HepG2 (cell line): Measurements from ENCODE around the gene MYO5A. TPM values are rescaled to one million over a fixed set of nuclear protein-coding genes. Genes with fewer than 3 reads are reported as not detected.

ENCODE experiments used
- AKNA ChIP-seq: sonication (generic); formaldehyde crosslinking; IDR thresholded peaks from 2 replicates; pipeline ENCODE4 v1.4.0; 2020; ENCODE audit warnings: missing genetic modification reagents, borderline replicate concordance
- ARNTL ChIP-seq: sonication (generic); formaldehyde crosslinking; IDR thresholded peaks from 2 replicates; pipeline ENCODE4 v1.4.0; 2020; ENCODE audit warnings: mild to moderate bottlenecking, missing genetic modification reagents
- ATF4 ChIP-seq, 2 experiments: fragments of 450-650 bp in 1 of 2; sonication (generic) in 1 of 2; formaldehyde crosslinking; IDR thresholded peaks; 2 replicates each; pipeline versions ENCODE4 v1.5.0 to v1.8.0; 2020 to 2022; ENCODE audit warnings: mild to moderate bottlenecking in 1 of 2, missing genetic modification reagents in 1 of 2
- EHMT2 ChIP-seq: fragments of 200-600 bp; sonication (generic); IDR thresholded peaks from 2 replicates; pipeline ENCODE4 v1.7.0; 2017; ENCODE audit warnings: antibody characterized with exemption, low read depth, low read length, borderline replicate concordance
- HOXA5 ChIP-seq: sonication (generic); formaldehyde crosslinking; IDR thresholded peaks from 2 replicates; pipeline ENCODE4 v1.4.0; 2020; ENCODE audit warnings: missing genetic modification reagents
- POLR2A ChIP-seq, 2 experiments: IDR thresholded peaks; 2 replicates each; pipeline ENCODE4 v1.6.1; 2011; ENCODE audit warnings: low read depth in 2 of 2, low read length in 2 of 2, mild to moderate bottlenecking in 1 of 2, moderate library complexity in 1 of 2; ENCODE audit not compliant: insufficient read depth in 1 of 2
- SCMH1 ChIP-seq: sonication (generic); formaldehyde crosslinking; IDR thresholded peaks from 2 replicates; pipeline ENCODE4 v1.9.0; 2021; ENCODE audit warnings: missing genetic modification reagents, mild to moderate bottlenecking, borderline replicate concordance
- TCF12 ChIP-seq, 2 experiments: fragments of 450-650 bp in 1 of 2; sonication (generic) in 1 of 2; formaldehyde crosslinking in 1 of 2; IDR thresholded peaks; 2 replicates each; pipeline versions ENCODE4 v1.6.1 to v1.8.0; 2017 to 2022; ENCODE audit warnings: antibody characterized with exemption in 1 of 2, mild to moderate bottlenecking in 1 of 2, missing genetic modification reagents in 1 of 2, moderate library complexity in 1 of 2
- ZNF280B ChIP-seq: sonication (generic); formaldehyde crosslinking; IDR thresholded peaks from 2 replicates; pipeline ENCODE4 v1.5.0; 2020; ENCODE audit warnings: missing genetic modification reagents, mild to moderate bottlenecking, borderline replicate concordance
- ZNF503 ChIP-seq: sonication (generic); formaldehyde crosslinking; IDR thresholded peaks from 2 replicates; pipeline ENCODE4 v1.4.0; 2020; ENCODE audit warnings: missing genetic modification reagents
- ZNF556 ChIP-seq: sonication (generic); formaldehyde crosslinking; IDR thresholded peaks from 2 replicates; pipeline ENCODE4 v1.4.0; 2020; ENCODE audit warnings: mild to moderate bottlenecking, missing genetic modification reagents, borderline replicate concordance
- ZNF557 ChIP-seq: sonication (generic); formaldehyde crosslinking; IDR thresholded peaks from 2 replicates; pipeline ENCODE4 v1.4.0; 2020; ENCODE audit warnings: missing genetic modification reagents
- ZNF558 ChIP-seq: sonication (generic); formaldehyde crosslinking; IDR thresholded peaks from 2 replicates; pipeline ENCODE4 v1.9.0; 2022; ENCODE audit warnings: mild to moderate bottlenecking, missing genetic modification reagents, borderline replicate concordance
- ZNF678 ChIP-seq: sonication (generic); formaldehyde crosslinking; IDR thresholded peaks from 2 replicates; pipeline ENCODE4 v1.4.0; 2020; ENCODE audit warnings: mild to moderate bottlenecking, missing genetic modification reagents
- polyA plus RNA-seq, 8 experiments: library from polyadenylated mRNA; depleted of rRNA in 3 of 8; stranded (reverse) in 7 of 8; unstranded in 1 of 8; fragments of >200 nt; fragmentation: Illumina TruSeq in 4 of 8; extraction: Trizol in 4 of 8; gene quantifications; 2 replicates each; pipeline versions ENCODE4 v1.2.1 to v1.2.3, GENCODE V29; 2011 to 2016; ENCODE audit warnings: low read depth in 4 of 8, missing spikeins in 1 of 8, mixed read lengths in 1 of 8; ENCODE audit not compliant: insufficient read depth in 1 of 8
- total RNA-seq, 5 experiments: library from RNA; depleted of rRNA; stranded (reverse); fragments of >200 nt; fragmentation: Illumina TruSeq; extraction: Trizol; gene quantifications; 2 replicates each; pipeline ENCODE4 v1.2.3, GENCODE V29; 2016; ENCODE audit warnings: low read depth in 1 of 5

MYO5A gene
- total and polyA plus RNA-seq, 2 of the 13 experiments (the other 11 are each of a cell fraction or from before 2014, with no cell fraction given) = 2.8 to 4.8 TPM

- TF ChIP-seq ATF4 (CRISPR knock-in tag; IDR thresholded peaks at IDR 0.05) (no peak), ARNTL (no peak), ZNF557 (CRISPR knock-in tag) (no peak), ZNF678 (peak; percentile 66; the same call in 1 of the 2 replicates), HOXA5 (no peak), SCMH1 (no peak), TCF12 (IDR thresholded peaks at IDR 0.05) (no peak), TCF12 (CRISPR knock-in tag; IDR thresholded peaks at IDR 0.05) (no peak), ZNF558 (CRISPR knock-in tag) (no peak), AKNA (CRISPR knock-in tag) (no peak), POLR2A (IDR thresholded peaks at IDR 0.05; ENCODE audit: insufficient read depth in 1 of 2, low read depth in 2 of 2, low read length in 2 of 2) (peak in 1 of 2 experiments; percentile 62; a peak in 2 of 4 replicates), ZNF503 (CRISPR knock-in tag) (no peak), ZNF280B (CRISPR knock-in tag) (no peak; the same call in 1 of the 2 replicates), ZNF556 (CRISPR knock-in tag) (no peak; the same call in 1 of the 2 replicates), EHMT2 (no peak)
These were observed 233.7 kb downstream of the MYO5A start (continued) for GRCh38 chr15:52294881-52295420.
